ENCODE results near the gene MR1. TPM values are rescaled to one million over a fixed set of nuclear protein-coding genes. Genes with fewer than 3 reads are reported as not detected.

The MR1 gene
- total and polyA plus RNA-seq, 2 of the 13 experiments (the other 11 are each of a cell fraction or from before 2014, with no cell fraction given) = 7.7 to 10.4 TPM

DNA sequence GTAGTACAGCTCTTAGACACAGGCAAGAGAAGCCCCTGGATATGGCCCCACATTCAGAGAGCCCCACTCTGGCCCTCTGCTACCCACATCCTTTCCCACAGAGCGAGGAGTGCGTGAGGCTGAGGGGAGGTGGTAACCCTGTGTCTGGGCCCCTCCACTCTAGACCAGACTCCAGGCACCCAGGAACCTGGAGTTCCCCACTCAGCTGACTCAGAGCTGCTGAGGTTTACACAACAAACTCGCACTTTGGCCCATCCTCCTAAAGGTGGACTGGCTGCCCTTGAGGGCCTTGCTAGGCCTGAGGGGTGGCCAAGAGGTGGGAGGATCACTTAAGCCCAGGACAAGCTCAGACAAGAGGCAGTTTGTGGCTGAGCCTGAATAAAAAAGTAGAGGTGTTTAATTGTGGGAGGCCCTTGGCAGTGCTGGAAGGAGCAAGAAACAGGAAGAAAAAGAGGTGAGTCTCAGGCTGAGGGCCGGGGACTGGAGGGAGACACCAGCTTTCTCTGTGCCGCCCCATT is 10.7 kb downstream of the MR1 start (continued):
- TF ChIP-seq ISL2 (CRISPR knock-in tag; IDR thresholded peaks at IDR 0.05) (no peak; the same call in 1 of the 2 replicates), ZBTB44 (CRISPR knock-in tag; IDR thresholded peaks at IDR 0.05) (no peak), SOX13 (IDR thresholded peaks at IDR 0.05) (no peak), SOX13 (CRISPR knock-in tag; conservative IDR thresholded peaks at IDR 0.05 in 1 of 2, IDR thresholded peaks at IDR 0.05 in 1 of 2) (peak in 1 of 2 experiments; percentile 62; a peak in 2 of 4 replicates), NFYC (CRISPR knock-in tag; IDR thresholded peaks at IDR 0.05) (no peak), YEATS2 (CRISPR knock-in tag; IDR thresholded peaks at IDR 0.05; ENCODE audit: borderline replicate concordance) (peak; percentile 48; the same call in 1 of the 2 replicates), NCOA2 (CRISPR knock-in tag; IDR thresholded peaks at IDR 0.05) (0 out of 2 replicates have a peak, but pooled peaks have one; percentile 38), ZNF780A (CRISPR knock-in tag; IDR thresholded peaks at IDR 0.05) (0 out of 2 replicates have a peak, but pooled peaks have one; percentile 33), HOMEZ (CRISPR knock-in tag; IDR thresholded peaks at IDR 0.05; ENCODE audit: low read depth) (peak; percentile 48; the same call in 1 of the 2 replicates), SMC3 (IDR thresholded peaks at IDR 0.05; ENCODE audit: low read length) (peak; percentile 5; the same call in 1 of the 2 replicates), SNAI1 (CRISPR knock-in tag; IDR thresholded peaks at IDR 0.05; ENCODE audit: borderline replicate concordance) (no peak), GFI1 (CRISPR knock-in tag; IDR thresholded peaks at IDR 0.05; ENCODE audit: borderline replicate concordance) (peak; percentile 86), BHLHE40 (IDR thresholded peaks at IDR 0.05; ENCODE audit: low read length) (no peak), HCFC1 (IDR thresholded peaks at IDR 0.05; ENCODE audit: low read depth, low read length) (no peak), JUN (CRISPR knock-in tag; IDR thresholded peaks at IDR 0.05) (peak; percentile 72; the same call in 1 of the 2 replicates), REPIN1 (CRISPR knock-in tag; IDR thresholded peaks at IDR 0.05; ENCODE audit: borderline replicate concordance, low read depth) (no peak; the same call in 1 of the 2 replicates), TARDBP (CRISPR knock-in tag; IDR thresholded peaks at IDR 0.05) (0 out of 2 replicates have a peak, but pooled peaks have one; percentile 41), SMARCC2 (IDR thresholded peaks at IDR 0.05) (no peak), ZNF850 (CRISPR knock-in tag; conservative IDR thresholded peaks at IDR 0.05) (no peak), ARHGAP35 (CRISPR knock-in tag; IDR thresholded peaks at IDR 0.05; ENCODE audit: borderline replicate concordance) (no peak), ZNF619 (CRISPR knock-in tag; IDR thresholded peaks at IDR 0.05) (no peak), ZKSCAN8 (CRISPR knock-in tag; IDR thresholded peaks at IDR 0.05; ENCODE audit: borderline replicate concordance) (no peak), HNF4G (IDR thresholded peaks at IDR 0.05; ENCODE audit: borderline replicate concordance, low read depth, low read length) (peak; percentile 81), HNF4G (CRISPR knock-in tag; IDR thresholded peaks at IDR 0.05; ENCODE audit: borderline replicate concordance, low read depth) (peak; percentile 86)
- TF ChIP-seq, protein P1, sequence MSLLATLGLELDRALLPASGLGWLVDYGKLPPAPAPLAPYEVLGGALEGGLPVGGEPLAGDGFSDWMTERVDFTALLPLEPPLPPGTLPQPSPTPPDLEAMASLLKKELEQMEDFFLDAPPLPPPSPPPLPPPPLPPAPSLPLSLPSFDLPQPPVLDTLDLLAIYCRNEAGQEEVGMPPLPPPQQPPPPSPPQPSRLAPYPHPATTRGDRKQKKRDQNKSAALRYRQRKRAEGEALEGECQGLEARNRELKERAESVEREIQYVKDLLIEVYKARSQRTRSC (CRISPR knock-in tag; IDR thresholded peaks at IDR 0.05; ENCODE audit: low read depth) = no peak
- TF ChIP-seq, protein P2, sequence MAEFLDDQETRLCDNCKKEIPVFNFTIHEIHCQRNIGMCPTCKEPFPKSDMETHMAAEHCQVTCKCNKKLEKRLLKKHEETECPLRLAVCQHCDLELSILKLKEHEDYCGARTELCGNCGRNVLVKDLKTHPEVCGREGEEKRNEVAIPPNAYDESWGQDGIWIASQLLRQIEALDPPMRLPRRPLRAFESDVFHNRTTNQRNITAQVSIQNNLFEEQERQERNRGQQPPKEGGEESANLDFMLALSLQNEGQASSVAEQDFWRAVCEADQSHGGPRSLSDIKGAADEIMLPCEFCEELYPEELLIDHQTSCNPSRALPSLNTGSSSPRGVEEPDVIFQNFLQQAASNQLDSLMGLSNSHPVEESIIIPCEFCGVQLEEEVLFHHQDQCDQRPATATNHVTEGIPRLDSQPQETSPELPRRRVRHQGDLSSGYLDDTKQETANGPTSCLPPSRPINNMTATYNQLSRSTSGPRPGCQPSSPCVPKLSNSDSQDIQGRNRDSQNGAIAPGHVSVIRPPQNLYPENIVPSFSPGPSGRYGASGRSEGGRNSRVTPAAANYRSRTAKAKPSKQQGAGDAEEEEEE (CRISPR knock-in tag; IDR thresholded peaks at IDR 0.05; ENCODE audit: borderline replicate concordance) = 0 out of 2 replicates have a peak, but pooled peaks have one; percentile 50
